ENCODE measurements around the gene APAF1.

Gene APAF1

DNA sequence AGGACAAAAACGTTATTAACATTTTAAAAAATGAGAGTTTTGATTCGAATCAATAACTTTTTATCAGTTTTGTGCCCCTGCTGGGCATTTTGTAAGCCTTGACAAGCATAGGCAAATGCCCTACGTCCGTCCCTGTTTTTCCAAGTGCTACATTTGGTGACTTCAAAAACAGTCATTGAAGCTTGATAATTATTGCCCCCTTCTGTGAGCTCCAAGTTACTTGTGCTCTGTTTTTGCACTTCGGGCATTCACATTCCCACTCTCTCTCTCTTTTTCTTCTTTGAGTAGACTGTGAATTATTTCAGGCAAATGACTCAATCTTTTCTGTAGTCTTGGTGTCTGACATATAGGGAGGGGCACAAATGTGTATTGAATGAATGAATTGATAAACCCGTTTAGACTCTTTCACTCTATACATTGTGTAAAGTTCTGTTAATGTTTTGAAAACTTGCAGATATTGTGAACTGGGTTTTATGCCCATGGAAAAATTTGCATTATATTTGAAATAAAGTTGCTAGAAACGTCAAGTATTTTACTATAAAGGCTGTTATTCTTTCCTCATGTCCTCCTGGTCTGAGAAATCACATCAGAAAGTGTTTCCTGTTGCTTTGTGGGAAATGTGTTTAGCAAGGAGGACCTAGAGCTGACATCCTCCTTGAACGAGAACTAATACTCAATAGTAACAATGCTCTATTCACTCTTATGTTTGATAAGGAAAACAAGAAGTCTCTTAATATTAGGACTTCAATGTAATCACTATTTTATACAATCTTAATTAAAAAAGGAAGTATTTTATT, 1.4 kb downstream of the APAF1 start:
- peak overlapping the region; percentile 97 for H3K4me3 Mint-ChIP-seq
- peaks cover 29% of the 10 kb centered on the region for H3K4me1 Mint-ChIP-seq (ENCODE audit: low read depth)
- H3K9me3 Mint-ChIP-seq, result no peaks in the 10 kb centered on the region
- peak overlapping the region; percentile 65 for H3K27ac Mint-ChIP-seq
- H3K36me3 Mint-ChIP-seq (ENCODE audit: low read depth), result peaks cover 15% of the 10 kb centered on the region
- no peaks in the 10 kb centered on the region for H3K27me3 Mint-ChIP-seq

DNA sequence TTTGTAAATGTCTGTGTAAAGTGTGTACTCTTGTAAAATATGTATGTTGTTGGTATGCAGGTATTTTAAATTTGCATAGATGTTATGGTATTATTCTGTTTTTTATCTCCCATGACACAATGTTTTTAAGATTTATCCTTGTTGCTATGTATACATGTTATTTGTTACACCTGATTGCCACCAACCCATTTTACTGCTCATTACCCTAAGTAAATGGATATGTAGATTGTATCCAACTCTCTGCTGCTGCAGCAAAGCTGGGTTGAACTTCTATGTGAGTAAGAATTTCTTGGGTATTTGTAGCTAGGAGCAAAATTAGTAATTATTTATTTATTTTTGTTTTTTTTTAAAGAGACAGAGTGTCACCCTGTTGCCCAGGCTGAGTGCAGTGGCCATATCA, 6.2 kb downstream of the APAF1 start:
- Mint-ChIP-seq H3K27ac (no peak overlapping the region), H3K4me3 (no peak overlapping the region), H3K9me3 (no peaks in the 10 kb centered on the region), H3K36me3 (ENCODE audit: low read depth) (peaks cover 19% of the 10 kb centered on the region), H3K4me1 (ENCODE audit: low read depth) (peaks cover 17% of the 10 kb centered on the region), H3K27me3 (no peaks in the 10 kb centered on the region)

GRCh38 chr12:98653866-98654493, 8.9 kb downstream of the APAF1 start:
- H3K9me3 Mint-ChIP-seq, result no peaks in the 10 kb centered on the region
- H3K27ac Mint-ChIP-seq, result no peak overlapping the region
- peaks cover 23% of the 10 kb centered on the region for H3K36me3 Mint-ChIP-seq (ENCODE audit: low read depth)
- no peaks in the 10 kb centered on the region for H3K27me3 Mint-ChIP-seq
- peaks cover 18% of the 10 kb centered on the region for H3K4me1 Mint-ChIP-seq (ENCODE audit: low read depth)
- no peak overlapping the region for H3K4me3 Mint-ChIP-seq

- no peaks in the 10 kb centered on the region for H3K9me3 Mint-ChIP-seq
- peaks cover 18% of the 10 kb centered on the region for H3K4me1 Mint-ChIP-seq (ENCODE audit: low read depth)
- H3K36me3 Mint-ChIP-seq (ENCODE audit: low read depth), result peaks cover 20% of the 10 kb centered on the region
- peak overlapping the region; percentile 13 for H3K27ac Mint-ChIP-seq
- no peaks in the 10 kb centered on the region for H3K27me3 Mint-ChIP-seq
- H3K4me3 Mint-ChIP-seq, result no peak overlapping the region
These were observed 11.4 kb downstream of the APAF1 start for GRCh38 chr12:98656289-98657101.

- H3K4me3 Mint-ChIP-seq, result no peak overlapping the region
- peaks cover 27% of the 10 kb centered on the region for H3K36me3 Mint-ChIP-seq (ENCODE audit: low read depth)
- no peak overlapping the region for H3K27ac Mint-ChIP-seq
These were observed 15.4 kb downstream of the APAF1 start for GRCh38 chr12:98660521-98660920.

DNA sequence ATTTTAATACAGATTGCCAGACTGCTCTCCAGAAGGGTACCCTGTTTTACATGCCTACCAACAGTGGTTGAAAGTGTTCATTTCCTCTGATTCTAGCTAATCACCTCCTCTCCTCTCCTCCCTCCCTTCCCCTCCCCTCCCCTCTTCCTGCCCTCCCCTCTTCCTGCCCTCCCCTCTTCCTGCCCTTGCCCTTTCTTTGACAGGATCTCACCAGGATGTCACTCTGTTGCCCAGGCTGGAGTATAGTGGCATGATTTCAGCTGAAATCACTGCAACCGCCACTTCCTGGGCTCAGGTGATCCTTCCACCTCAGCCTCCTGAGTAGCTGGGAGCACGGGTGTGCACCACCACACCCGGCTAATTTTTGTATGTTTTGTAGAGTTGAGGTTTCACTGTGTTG, 24.7 kb downstream of the APAF1 start:
- H3K27me3 Mint-ChIP-seq, result no peaks in the 10 kb centered on the region
- no peak overlapping the region for H3K27ac Mint-ChIP-seq
- H3K4me1 Mint-ChIP-seq (ENCODE audit: low read depth), result peaks cover 7% of the 10 kb centered on the region
- H3K36me3 Mint-ChIP-seq (ENCODE audit: low read depth), result peaks cover 54% of the 10 kb centered on the region
- H3K4me3 Mint-ChIP-seq, result no peak overlapping the region
- no peaks in the 10 kb centered on the region for H3K9me3 Mint-ChIP-seq

More at GRCh38 chr12:98660521-98660920, 15.4 kb downstream of the APAF1 start:
- H3K27me3 Mint-ChIP-seq, result no peaks in the 10 kb centered on the region
- peaks cover 13% of the 10 kb centered on the region for H3K4me1 Mint-ChIP-seq (ENCODE audit: low read depth)
- no peaks in the 10 kb centered on the region for H3K9me3 Mint-ChIP-seq

GRCh38 chr12:98671459-98671858, 26.4 kb downstream of the APAF1 start:
- peaks cover 7% of the 10 kb centered on the region for H3K4me1 Mint-ChIP-seq (ENCODE audit: low read depth)

DNA sequence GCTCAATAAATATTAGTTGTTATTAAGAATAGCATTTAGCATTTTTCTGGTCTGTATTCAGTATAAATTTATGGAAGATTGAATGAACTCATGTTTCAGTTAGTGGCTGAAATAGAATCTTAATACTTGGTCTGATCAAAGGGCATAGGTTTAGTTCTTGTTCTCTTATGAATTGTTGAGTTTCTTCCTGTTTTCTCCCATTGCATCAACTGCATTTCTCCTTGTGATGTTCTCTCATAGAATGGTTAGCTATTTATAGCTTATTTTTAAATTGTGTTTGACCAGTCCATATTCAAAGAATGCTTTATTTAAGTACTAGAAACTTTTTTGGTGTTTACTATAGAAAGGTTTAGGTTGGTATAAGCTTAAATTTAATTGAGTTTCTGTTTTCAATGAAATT, 29.8 kb downstream of the APAF1 start:
- no peaks in the 10 kb centered on the region for H3K9me3 Mint-ChIP-seq
- H3K27me3 Mint-ChIP-seq, result no peaks in the 10 kb centered on the region
- H3K36me3 Mint-ChIP-seq (ENCODE audit: low read depth), result peaks cover 23% of the 10 kb centered on the region
- no peak overlapping the region for H3K4me3 Mint-ChIP-seq
- no peak overlapping the region for H3K27ac Mint-ChIP-seq
- H3K4me1 Mint-ChIP-seq (ENCODE audit: low read depth), result no peaks in the 10 kb centered on the region

More at GRCh38 chr12:98671459-98671858, 26.4 kb downstream of the APAF1 start:
- no peaks in the 10 kb centered on the region for H3K9me3 Mint-ChIP-seq
- no peak overlapping the region for H3K4me3 Mint-ChIP-seq
- peaks cover 42% of the 10 kb centered on the region for H3K36me3 Mint-ChIP-seq (ENCODE audit: low read depth)
- H3K27me3 Mint-ChIP-seq, result no peaks in the 10 kb centered on the region
- no peak overlapping the region for H3K27ac Mint-ChIP-seq

DNA sequence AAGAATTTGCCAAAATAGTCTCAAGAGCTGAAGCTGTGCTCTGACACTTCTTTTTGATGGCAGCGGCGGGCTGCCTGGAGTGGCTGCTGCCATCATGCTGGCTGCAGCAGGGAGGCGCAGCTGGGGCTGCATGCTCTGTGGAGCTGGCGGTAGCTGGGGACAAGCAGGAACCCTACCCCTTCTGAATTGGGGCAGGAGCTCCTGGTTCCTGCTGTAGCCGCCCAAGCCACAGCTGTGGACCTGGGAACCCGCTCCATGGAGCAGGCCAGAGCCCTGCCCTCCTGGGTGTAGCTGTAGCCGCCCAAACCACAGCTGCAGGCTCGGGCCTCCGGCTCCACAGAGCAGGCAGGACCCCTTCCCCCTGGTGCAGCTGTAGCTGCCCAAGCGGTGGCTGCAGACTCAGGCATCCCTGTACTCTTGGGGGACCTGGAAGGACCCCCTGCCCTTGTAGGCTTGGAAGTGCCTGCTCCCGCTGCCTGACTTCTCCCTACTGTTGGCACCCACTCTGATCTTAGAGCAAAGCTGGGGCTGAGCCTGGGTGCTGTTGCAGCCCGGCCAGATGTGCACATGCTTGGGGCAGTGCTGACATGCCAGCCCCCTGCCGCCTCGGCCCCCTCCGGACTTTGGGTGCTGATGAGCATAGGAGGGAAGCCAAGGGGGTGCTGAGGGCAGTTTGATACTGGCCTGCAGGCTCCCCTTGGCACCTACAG, 33.3 kb downstream of the APAF1 start:
- H3K4me3 Mint-ChIP-seq, result no peak overlapping the region
- no peaks in the 10 kb centered on the region for H3K4me1 Mint-ChIP-seq (ENCODE audit: low read depth)
- no peaks in the 10 kb centered on the region for H3K27me3 Mint-ChIP-seq
- H3K9me3 Mint-ChIP-seq, result no peaks in the 10 kb centered on the region
- no peak overlapping the region for H3K27ac Mint-ChIP-seq
- peaks cover 27% of the 10 kb centered on the region for H3K36me3 Mint-ChIP-seq (ENCODE audit: low read depth)

- Mint-ChIP-seq H3K4me3 (no peak overlapping the region), H3K27ac (no peak overlapping the region), H3K9me3 (no peaks in the 10 kb centered on the region), H3K4me1 (ENCODE audit: low read depth) (no peaks in the 10 kb centered on the region), H3K27me3 (no peaks in the 10 kb centered on the region), H3K36me3 (ENCODE audit: low read depth) (peaks cover 27% of the 10 kb centered on the region)
These were observed 34.0 kb downstream of the APAF1 start for GRCh38 chr12:98678946-98679610.

DNA sequence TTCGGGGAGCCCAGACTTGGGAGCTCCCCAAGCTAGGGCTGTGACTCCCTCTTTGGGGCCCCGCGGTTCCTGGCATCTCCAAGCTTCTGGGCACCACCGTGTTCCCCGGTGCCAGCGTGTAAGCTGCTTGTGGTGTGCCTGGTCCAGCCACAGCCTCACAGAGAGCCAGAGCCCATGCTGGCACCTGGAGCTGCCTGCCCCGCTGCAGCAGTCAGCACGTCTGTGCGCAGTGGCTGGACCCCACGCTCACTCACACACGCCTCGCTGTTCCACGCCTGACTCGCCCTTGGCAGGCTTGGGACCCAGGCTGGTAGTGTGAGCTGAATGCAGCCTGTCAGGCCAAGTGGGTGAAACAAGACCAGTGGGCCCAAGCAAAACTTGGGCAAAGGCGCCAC, 34.5 kb downstream of the APAF1 start:
- Mint-ChIP-seq H3K9me3 (no peaks in the 10 kb centered on the region), H3K36me3 (ENCODE audit: low read depth) (peaks cover 28% of the 10 kb centered on the region), H3K27me3 (no peaks in the 10 kb centered on the region), H3K4me3 (no peak overlapping the region), H3K27ac (no peak overlapping the region), H3K4me1 (ENCODE audit: low read depth) (no peaks in the 10 kb centered on the region)

GRCh38 chr12:98684199-98684598, 39.1 kb downstream of the APAF1 start:
- no peak overlapping the region for H3K27ac Mint-ChIP-seq
- H3K27me3 Mint-ChIP-seq, result no peaks in the 10 kb centered on the region

GRCh38 chr12:98686603-98687002, 41.5 kb downstream of the APAF1 start:
- Mint-ChIP-seq H3K27ac (no peak overlapping the region), H3K27me3 (no peaks in the 10 kb centered on the region), H3K36me3 (ENCODE audit: low read depth) (peaks cover 56% of the 10 kb centered on the region), H3K4me3 (no peak overlapping the region), H3K4me1 (ENCODE audit: low read depth) (peaks cover 4% of the 10 kb centered on the region), H3K9me3 (no peaks in the 10 kb centered on the region)

More at GRCh38 chr12:98684199-98684598, 39.1 kb downstream of the APAF1 start:
- H3K4me1 Mint-ChIP-seq (ENCODE audit: low read depth), result no peaks in the 10 kb centered on the region
- H3K36me3 Mint-ChIP-seq (ENCODE audit: low read depth), result peaks cover 39% of the 10 kb centered on the region
- H3K9me3 Mint-ChIP-seq, result no peaks in the 10 kb centered on the region
- no peak overlapping the region for H3K4me3 Mint-ChIP-seq

DNA sequence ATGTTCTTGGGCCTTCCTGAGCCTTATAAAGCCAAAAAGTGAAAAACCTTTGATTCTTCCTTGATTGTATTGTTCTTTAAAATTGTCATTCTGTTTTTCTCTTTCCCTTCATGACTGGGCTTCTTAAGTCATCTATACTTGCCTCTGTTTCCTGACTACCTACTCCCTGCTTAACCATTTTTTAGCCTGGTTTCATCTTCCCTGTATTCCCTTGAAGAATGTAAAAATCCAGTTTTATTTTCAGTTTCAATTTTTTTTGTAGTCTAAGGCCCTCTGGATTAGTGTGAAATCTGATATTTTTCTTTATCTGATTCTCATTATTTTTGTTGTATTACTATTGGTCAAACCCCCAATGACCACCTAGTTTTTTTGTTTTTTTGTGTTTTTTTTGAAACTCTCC, 46.3 kb downstream of the APAF1 start:
- peaks cover 6% of the 10 kb centered on the region for H3K4me1 Mint-ChIP-seq (ENCODE audit: low read depth)

More for the DNA sequence above, 46.3 kb downstream of the APAF1 start:
- H3K9me3 Mint-ChIP-seq, result no peaks in the 10 kb centered on the region
- no peak overlapping the region for H3K27ac Mint-ChIP-seq
- no peak overlapping the region for H3K4me3 Mint-ChIP-seq
- H3K36me3 Mint-ChIP-seq (ENCODE audit: low read depth), result peaks cover 48% of the 10 kb centered on the region
- H3K27me3 Mint-ChIP-seq, result no peaks in the 10 kb centered on the region
